ENCODE data around the gene ZNF644.

The ZNF644 gene

GRCh38 chr1:91020967-91021685 is 709 bp downstream of the ZNF644 start:
- Histone ChIP-seq H3K9me3 (ENCODE audit: control insufficient read depth in 1 of 2, low read length in 2 of 2) (no peaks in the 10 kb centered on the region), H3K27me3 (ENCODE audit: low read depth, low read length) (no peaks in the 10 kb centered on the region), H3K27ac (ENCODE audit: low read length) (peak overlapping the region; percentile 65), H3K4me1 (ENCODE audit: control insufficient read depth in 1 of 2, insufficient read depth in 2 of 2, low read length in 2 of 2) (peaks cover 8 to 40% of the 10 kb centered on the region in 2 donors), H3K4me3 (ENCODE audit: low read depth in 1 of 2, low read length in 2 of 2) (peak overlapping the region; percentile 75 to 84), H3K36me3 (ENCODE audit: control insufficient read depth in 1 of 2, insufficient read depth in 2 of 2, low read length in 2 of 2) (peaks cover 0 to 5% of the 10 kb centered on the region in 2 donors)

- Histone ChIP-seq H3K4me1 (ENCODE audit: control insufficient read depth in 1 of 2, insufficient read depth in 2 of 2, low read length in 2 of 2) (peaks cover 8 to 47% of the 10 kb centered on the region in 2 donors), H3K4me3 (ENCODE audit: low read depth in 1 of 2, low read length in 2 of 2) (peak overlapping the region; percentile 75 to 84), H3K27ac (ENCODE audit: low read length) (peak overlapping the region; percentile 65), H3K27me3 (ENCODE audit: low read depth, low read length) (no peaks in the 10 kb centered on the region), H3K36me3 (ENCODE audit: control insufficient read depth in 1 of 2, insufficient read depth in 2 of 2, low read length in 2 of 2) (peaks cover 0 to 5% of the 10 kb centered on the region in 2 donors), H3K9me3 (ENCODE audit: control insufficient read depth in 1 of 2, low read length in 2 of 2) (no peaks in the 10 kb centered on the region)
Measured at GRCh38 chr1:91020486-91020885, 1.3 kb downstream of the ZNF644 start.

DNA sequence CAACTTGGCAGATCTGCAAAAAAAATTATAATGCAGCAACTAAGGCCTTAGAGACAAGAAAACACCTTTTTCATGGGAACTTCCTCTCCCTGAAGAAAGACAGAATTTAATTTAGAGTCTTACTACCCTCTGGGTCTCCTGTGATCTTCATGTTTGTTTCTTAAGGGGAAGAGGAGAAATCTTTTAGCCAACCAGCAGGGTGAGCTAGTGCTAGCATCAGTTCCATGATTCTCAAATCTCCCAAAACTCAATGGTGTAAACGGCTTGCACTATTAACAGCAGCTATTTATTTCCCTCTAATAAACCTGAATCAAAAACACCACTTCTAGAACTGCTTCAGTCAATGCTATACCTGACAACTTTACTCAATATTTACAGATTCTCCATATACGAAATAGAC is 3.8 kb downstream of the ZNF644 start:
- H3K36me3 ChIP-seq (ENCODE audit: control insufficient read depth in 1 of 2, insufficient read depth in 2 of 2, low read length in 2 of 2) = peaks cover 0 to 5% of the 10 kb centered on the region in 2 donors
- no peak overlapping the region for H3K4me3 ChIP-seq (ENCODE audit: low read depth in 1 of 2, low read length in 2 of 2)
- no peak overlapping the region for H3K27ac ChIP-seq (ENCODE audit: low read length)
- peaks cover 8 to 51% of the 10 kb centered on the region in 2 donors for H3K4me1 ChIP-seq (ENCODE audit: control insufficient read depth in 1 of 2, insufficient read depth in 2 of 2, low read length in 2 of 2)
- no peaks in the 10 kb centered on the region for H3K27me3 ChIP-seq (ENCODE audit: low read depth, low read length)
- H3K9me3 ChIP-seq (ENCODE audit: control insufficient read depth in 1 of 2, low read length in 2 of 2) = no peaks in the 10 kb centered on the region

- no peak overlapping the region for H3K4me3 ChIP-seq (ENCODE audit: low read depth in 1 of 2, low read length in 2 of 2)
- H3K27ac ChIP-seq (ENCODE audit: low read length) = no peak overlapping the region
- H3K27me3 ChIP-seq (ENCODE audit: low read depth, low read length) = no peaks in the 10 kb centered on the region
- H3K9me3 ChIP-seq (ENCODE audit: control insufficient read depth in 1 of 2, low read length in 2 of 2) = no peaks in the 10 kb centered on the region
- H3K36me3 ChIP-seq (ENCODE audit: control insufficient read depth in 1 of 2, insufficient read depth in 2 of 2, low read length in 2 of 2) = no peaks in the 10 kb centered on the region
- peaks cover 10 to 58% of the 10 kb centered on the region in 2 donors for H3K4me1 ChIP-seq (ENCODE audit: control insufficient read depth in 1 of 2, insufficient read depth in 2 of 2, low read length in 2 of 2)
Measured at GRCh38 chr1:91015794-91016550, 5.9 kb downstream of the ZNF644 start.

DNA sequence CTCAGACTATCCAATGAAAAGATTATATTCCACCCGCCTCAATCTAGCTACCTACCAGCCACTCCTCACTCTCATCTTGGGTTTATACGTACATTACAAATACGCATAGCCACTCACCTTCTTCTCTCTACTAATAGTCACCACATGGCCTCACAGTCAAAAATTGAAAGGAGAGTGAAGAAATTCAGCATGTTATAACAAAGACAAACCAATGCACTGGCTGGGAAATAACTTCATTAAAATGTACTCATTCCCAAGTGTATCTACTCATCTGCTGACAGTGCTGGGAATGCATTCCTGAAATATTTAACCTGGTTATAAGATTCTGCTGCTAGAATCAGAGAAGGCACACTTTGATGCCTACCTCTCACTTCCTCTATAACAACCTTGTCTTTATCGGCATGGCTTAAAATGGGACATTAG is 6.5 kb downstream of the ZNF644 start:
- H3K9me3 ChIP-seq (ENCODE audit: control insufficient read depth in 1 of 2, low read length in 2 of 2) = no peaks in the 10 kb centered on the region
- H3K27ac ChIP-seq (ENCODE audit: low read length) = no peak overlapping the region
- H3K4me3 ChIP-seq (ENCODE audit: low read depth in 1 of 2, low read length in 2 of 2) = no peak overlapping the region
- H3K4me1 ChIP-seq (ENCODE audit: control insufficient read depth in 1 of 2, insufficient read depth in 2 of 2, low read length in 2 of 2) = peaks cover 10 to 58% of the 10 kb centered on the region in 2 donors
- H3K36me3 ChIP-seq (ENCODE audit: control insufficient read depth in 1 of 2, insufficient read depth in 2 of 2, low read length in 2 of 2) = no peaks in the 10 kb centered on the region
- no peaks in the 10 kb centered on the region for H3K27me3 ChIP-seq (ENCODE audit: low read depth, low read length)

DNA sequence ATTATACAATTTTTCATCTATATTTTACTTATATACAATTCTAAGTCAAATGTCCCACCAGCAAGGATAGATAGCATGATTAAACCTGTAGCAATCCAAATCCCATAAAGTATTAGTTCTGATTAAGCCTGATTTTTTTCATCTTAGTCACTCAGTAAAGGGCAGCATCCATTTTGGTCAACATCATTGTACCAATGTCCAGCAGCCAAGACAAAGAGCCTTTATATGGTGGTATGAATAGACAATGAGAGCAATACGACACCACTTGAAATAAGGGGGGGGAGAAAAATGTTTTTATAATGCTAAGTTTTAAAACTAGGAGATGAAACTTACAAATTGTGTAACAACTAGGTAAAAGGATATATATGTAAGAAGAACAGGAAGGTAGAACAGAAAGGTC is 7.4 kb downstream of the ZNF644 start:
- no peak overlapping the region for H3K4me3 ChIP-seq (ENCODE audit: low read depth in 1 of 2, low read length in 2 of 2)
- H3K36me3 ChIP-seq (ENCODE audit: control insufficient read depth in 1 of 2, insufficient read depth in 2 of 2, low read length in 2 of 2) = no peaks in the 10 kb centered on the region
- H3K9me3 ChIP-seq (ENCODE audit: control insufficient read depth in 1 of 2, low read length in 2 of 2) = no peaks in the 10 kb centered on the region
- H3K4me1 ChIP-seq (ENCODE audit: control insufficient read depth in 1 of 2, insufficient read depth in 2 of 2, low read length in 2 of 2) = peaks cover 10 to 60% of the 10 kb centered on the region in 2 donors
- no peaks in the 10 kb centered on the region for H3K27me3 ChIP-seq (ENCODE audit: low read depth, low read length)
- no peak overlapping the region for H3K27ac ChIP-seq (ENCODE audit: low read length)

DNA sequence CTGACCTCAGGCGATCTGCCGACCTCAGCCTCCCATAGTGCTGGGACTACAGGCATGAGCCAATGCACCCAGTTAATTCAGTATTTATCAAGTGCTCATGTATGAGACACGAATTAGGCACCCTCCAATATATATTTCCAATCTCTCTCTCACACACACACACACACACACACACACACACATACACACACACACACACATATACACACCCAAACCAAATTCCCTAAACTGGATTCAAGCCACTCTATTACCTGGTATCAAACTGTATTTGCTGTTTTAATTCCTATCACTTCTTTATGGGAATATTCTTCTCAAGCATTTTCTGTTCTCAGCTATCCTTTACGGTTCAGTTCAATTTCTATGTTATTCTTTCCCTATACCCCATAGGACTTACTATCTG is 8.5 kb downstream of the ZNF644 start:
- no peak overlapping the region for H3K4me3 ChIP-seq (ENCODE audit: low read depth in 1 of 2, low read length in 2 of 2)
- H3K4me1 ChIP-seq (ENCODE audit: control insufficient read depth in 1 of 2, insufficient read depth in 2 of 2, low read length in 2 of 2) = peaks cover 7 to 49% of the 10 kb centered on the region in 2 donors
- no peak overlapping the region for H3K27ac ChIP-seq (ENCODE audit: low read length)
- H3K36me3 ChIP-seq (ENCODE audit: control insufficient read depth in 1 of 2, insufficient read depth in 2 of 2, low read length in 2 of 2) = no peaks in the 10 kb centered on the region
- H3K9me3 ChIP-seq (ENCODE audit: control insufficient read depth in 1 of 2, low read length in 2 of 2) = no peaks in the 10 kb centered on the region
- H3K27me3 ChIP-seq (ENCODE audit: low read depth, low read length) = no peaks in the 10 kb centered on the region

DNA sequence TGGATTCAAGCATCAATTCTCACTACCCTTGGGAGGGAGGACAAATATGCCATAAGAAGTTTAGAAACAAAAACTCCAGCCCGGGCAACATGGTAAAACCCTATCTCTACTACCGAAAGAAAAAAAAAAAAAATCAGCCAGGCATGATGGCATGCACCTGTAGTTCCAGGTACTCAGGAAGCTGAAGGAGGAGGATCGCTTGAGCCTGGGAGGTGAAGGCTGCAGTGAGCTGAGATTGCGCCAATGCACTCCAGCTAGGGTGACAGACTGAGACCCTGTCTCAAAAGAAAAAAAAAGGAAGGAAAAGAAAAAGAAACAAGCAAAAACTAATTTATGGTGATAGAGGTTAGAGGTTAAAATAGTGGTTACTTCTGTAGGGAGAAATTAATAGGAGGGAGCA is 9.6 kb downstream of the ZNF644 start:
- H3K36me3 ChIP-seq (ENCODE audit: control insufficient read depth in 1 of 2, insufficient read depth in 2 of 2, low read length in 2 of 2) = no peaks in the 10 kb centered on the region
- H3K27ac ChIP-seq (ENCODE audit: low read length) = peak overlapping the region; percentile 2
- H3K27me3 ChIP-seq (ENCODE audit: low read depth, low read length) = no peaks in the 10 kb centered on the region
- peaks cover 7 to 42% of the 10 kb centered on the region in 2 donors for H3K4me1 ChIP-seq (ENCODE audit: control insufficient read depth in 1 of 2, insufficient read depth in 2 of 2, low read length in 2 of 2)
- no peak overlapping the region for H3K4me3 ChIP-seq (ENCODE audit: low read depth in 1 of 2, low read length in 2 of 2)
- no peaks in the 10 kb centered on the region for H3K9me3 ChIP-seq (ENCODE audit: control insufficient read depth in 1 of 2, low read length in 2 of 2)

DNA sequence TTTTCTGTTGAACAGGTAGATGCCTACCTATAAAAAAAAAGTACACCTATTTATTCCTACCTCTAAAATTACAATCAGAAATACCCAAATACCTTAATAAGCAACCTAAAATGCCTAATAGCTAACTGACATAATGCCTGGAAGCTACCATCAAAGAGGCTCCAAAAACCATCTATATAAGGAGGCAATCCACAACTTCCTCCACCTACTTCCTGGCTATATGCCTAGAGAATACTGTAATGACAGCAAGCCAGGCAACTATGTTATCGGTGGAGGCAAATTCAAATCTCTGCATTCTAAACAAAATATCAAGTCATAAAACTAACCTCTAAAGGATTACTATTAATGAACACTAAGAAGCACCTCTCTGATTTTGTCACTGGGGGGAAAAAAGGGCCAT is 10.1 kb downstream of the ZNF644 start:
- Histone ChIP-seq H3K27ac (ENCODE audit: low read length) (peak overlapping the region; percentile 2), H3K4me3 (ENCODE audit: low read depth in 1 of 2, low read length in 2 of 2) (no peak overlapping the region), H3K27me3 (ENCODE audit: low read depth, low read length) (no peaks in the 10 kb centered on the region), H3K4me1 (ENCODE audit: control insufficient read depth in 1 of 2, insufficient read depth in 2 of 2, low read length in 2 of 2) (peaks cover 7 to 37% of the 10 kb centered on the region in 2 donors), H3K36me3 (ENCODE audit: control insufficient read depth in 1 of 2, insufficient read depth in 2 of 2, low read length in 2 of 2) (no peaks in the 10 kb centered on the region), H3K9me3 (ENCODE audit: control insufficient read depth in 1 of 2, low read length in 2 of 2) (no peaks in the 10 kb centered on the region)

DNA sequence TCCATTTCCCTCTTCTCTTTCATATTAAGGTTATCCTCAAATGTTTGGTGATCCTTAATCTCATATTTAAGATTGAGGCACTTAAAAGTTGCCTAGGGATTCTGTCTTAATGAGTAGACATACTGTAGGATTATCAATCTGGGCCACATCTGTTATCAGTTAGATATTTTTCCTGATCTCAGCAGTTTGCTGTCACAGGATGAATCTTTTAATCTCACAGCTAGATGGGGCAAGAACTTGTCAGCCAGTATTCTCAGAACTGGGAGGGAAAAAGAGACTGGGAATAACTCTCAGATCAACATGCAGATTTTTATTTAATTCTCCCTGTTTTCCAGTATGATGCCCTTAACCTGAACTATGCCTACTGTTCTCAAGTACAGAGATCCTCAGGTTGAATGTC is 14.0 kb downstream of the ZNF644 start:
- Histone ChIP-seq H3K27me3 (ENCODE audit: low read depth, low read length) (no peaks in the 10 kb centered on the region), H3K4me3 (ENCODE audit: low read depth in 1 of 2, low read length in 2 of 2) (no peak overlapping the region), H3K9me3 (ENCODE audit: control insufficient read depth in 1 of 2, low read length in 2 of 2) (peaks cover 0 to 5% of the 10 kb centered on the region in 2 donors), H3K36me3 (ENCODE audit: control insufficient read depth in 1 of 2, insufficient read depth in 2 of 2, low read length in 2 of 2) (no peaks in the 10 kb centered on the region), H3K27ac (ENCODE audit: low read length) (no peak overlapping the region), H3K4me1 (ENCODE audit: control insufficient read depth in 1 of 2, insufficient read depth in 2 of 2, low read length in 2 of 2) (peaks cover 7 to 22% of the 10 kb centered on the region in 2 donors)

GRCh38 chr1:91007092-91007491 is 14.7 kb downstream of the ZNF644 start:
- H3K4me1 ChIP-seq (ENCODE audit: control insufficient read depth in 1 of 2, insufficient read depth in 2 of 2, low read length in 2 of 2) = peaks cover 3 to 15% of the 10 kb centered on the region in 2 donors
- peaks cover 0 to 5% of the 10 kb centered on the region in 2 donors for H3K9me3 ChIP-seq (ENCODE audit: control insufficient read depth in 1 of 2, low read length in 2 of 2)
- no peak overlapping the region for H3K27ac ChIP-seq (ENCODE audit: low read length)
- no peaks in the 10 kb centered on the region for H3K36me3 ChIP-seq (ENCODE audit: control insufficient read depth in 1 of 2, insufficient read depth in 2 of 2, low read length in 2 of 2)
- H3K27me3 ChIP-seq (ENCODE audit: low read depth, low read length) = no peaks in the 10 kb centered on the region
- no peak overlapping the region for H3K4me3 ChIP-seq (ENCODE audit: low read depth in 1 of 2, low read length in 2 of 2)
